WERI-Rb-1 (cell line): Measurements from ENCODE around the gene HSP90AA1.
"Not testable (repeated sequence)": the region's sequence is repeated elsewhere in the genome, so short reads cannot be mapped to it uniquely, and the experiment has no call there.

Experiments
- DNase-seq: peaks from one replicate; pipeline ENCODE4 v3.0.0-alpha.2; 2020
- H3K27ac ChIP-seq: fragments of 250-450 bp; sonication (Bioruptor Pico); 2 replicates; pipeline ENCODE4 v1.5.1; 2020; ENCODE audit warnings: mild to moderate bottlenecking, moderate library complexity
- H3K27me3 ChIP-seq: fragments of 250-450 bp; sonication (Bioruptor Pico); 2 replicates; pipeline ENCODE4 v1.5.1; 2021; ENCODE audit warnings: mild to moderate bottlenecking, low read depth, moderate library complexity; ENCODE audit not compliant: insufficient read depth, severe bottlenecking
- H3K36me3 ChIP-seq: fragments of 250-450 bp; sonication (Bioruptor Pico); 2 replicates; pipeline ENCODE4 v1.5.1; 2020; ENCODE audit warnings: mild to moderate bottlenecking, moderate library complexity
- H3K4me3 ChIP-seq: 2 replicates; pipeline ENCODE4 v1.5.1; 2011; ENCODE audit warnings: low read depth, mild to moderate bottlenecking, control low read depth, low read length
- H3K9me3 ChIP-seq: fragments of 250-450 bp; sonication (Bioruptor Pico); 2 replicates; pipeline ENCODE4 v1.5.1; 2021; ENCODE audit warnings: mild to moderate bottlenecking, moderate library complexity; ENCODE audit not compliant: severe bottlenecking
- TF ChIP-seq, protein P1 (sequence below): IDR thresholded peaks from 2 replicates; pipeline ENCODE4 v1.5.1; 2011; ENCODE audit warnings: low read depth, mild to moderate bottlenecking, control low read depth, inconsistent platforms, low read length

The HSP90AA1 gene

DNA sequence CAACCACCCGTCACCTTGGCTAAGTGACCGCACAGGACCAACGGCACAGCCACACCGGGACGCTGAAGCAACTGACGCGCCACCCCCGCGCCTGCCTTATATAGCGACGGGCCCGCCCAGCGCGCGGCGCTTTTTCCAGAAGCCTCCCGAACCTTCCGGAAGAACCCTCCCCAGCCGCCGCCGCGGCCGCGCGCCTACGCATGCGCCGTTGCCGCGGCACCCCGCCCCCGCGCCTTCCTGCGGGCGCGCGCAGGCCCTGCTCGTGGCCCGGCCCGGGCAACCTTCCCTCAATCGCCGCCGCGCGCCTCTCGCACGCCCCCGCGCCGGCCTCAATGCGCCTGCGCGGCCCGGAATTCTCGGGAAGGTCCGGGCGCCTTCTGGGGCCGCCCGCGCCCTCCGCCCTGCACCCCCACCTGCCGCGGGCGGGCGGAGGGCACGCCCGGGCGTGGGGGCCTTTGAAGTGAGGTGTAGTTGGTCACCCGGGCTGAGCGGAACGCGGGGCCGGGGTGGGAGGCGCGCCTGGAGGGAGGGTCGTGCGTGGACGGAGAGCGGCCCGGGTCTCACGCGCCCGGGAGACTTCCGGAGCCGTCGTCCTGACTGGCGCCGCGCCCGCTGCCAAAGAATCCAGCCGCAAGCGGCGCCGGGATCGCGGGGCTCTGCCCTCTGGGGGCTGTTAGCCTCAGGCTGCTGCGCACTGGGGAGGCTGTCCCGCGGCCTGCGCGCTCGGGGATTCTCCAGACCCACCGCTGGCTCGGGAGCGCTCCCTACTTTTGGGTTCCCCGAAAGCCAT, at the start of gene HSP90AA1:
TSS of gene HSP90AA1 (minus strand) at position 73 of the 790 bp plus-strand sequence. CDS start 666 bp downstream, outside the sequence.
- TF ChIP-seq, protein P1, sequence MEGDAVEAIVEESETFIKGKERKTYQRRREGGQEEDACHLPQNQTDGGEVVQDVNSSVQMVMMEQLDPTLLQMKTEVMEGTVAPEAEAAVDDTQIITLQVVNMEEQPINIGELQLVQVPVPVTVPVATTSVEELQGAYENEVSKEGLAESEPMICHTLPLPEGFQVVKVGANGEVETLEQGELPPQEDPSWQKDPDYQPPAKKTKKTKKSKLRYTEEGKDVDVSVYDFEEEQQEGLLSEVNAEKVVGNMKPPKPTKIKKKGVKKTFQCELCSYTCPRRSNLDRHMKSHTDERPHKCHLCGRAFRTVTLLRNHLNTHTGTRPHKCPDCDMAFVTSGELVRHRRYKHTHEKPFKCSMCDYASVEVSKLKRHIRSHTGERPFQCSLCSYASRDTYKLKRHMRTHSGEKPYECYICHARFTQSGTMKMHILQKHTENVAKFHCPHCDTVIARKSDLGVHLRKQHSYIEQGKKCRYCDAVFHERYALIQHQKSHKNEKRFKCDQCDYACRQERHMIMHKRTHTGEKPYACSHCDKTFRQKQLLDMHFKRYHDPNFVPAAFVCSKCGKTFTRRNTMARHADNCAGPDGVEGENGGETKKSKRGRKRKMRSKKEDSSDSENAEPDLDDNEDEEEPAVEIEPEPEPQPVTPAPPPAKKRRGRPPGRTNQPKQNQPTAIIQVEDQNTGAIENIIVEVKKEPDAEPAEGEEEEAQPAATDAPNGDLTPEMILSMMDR = peak; percentile 31; the same call in 1 of the 2 replicates
- DNase-seq = peak; percentile 91
- no peaks in the 10 kb centered on the region for H3K9me3 ChIP-seq
- H3K36me3 ChIP-seq = peaks cover 42% of the 10 kb centered on the region
- H3K27me3 ChIP-seq = no peaks in the 10 kb centered on the region
- H3K4me3 ChIP-seq = peak within 1 kb of the TSS; percentile 77
- peak within 1 kb of the TSS; percentile 96 for H3K27ac ChIP-seq

GRCh38 chr14:102135456-102135855, 48.6 kb upstream of the HSP90AA1 start:
- H3K9me3 ChIP-seq, H3K36me3 ChIP-seq, DNase-seq, H3K4me3 ChIP-seq, H3K27me3 ChIP-seq, H3K27ac ChIP-seq: not testable (repeated sequence)

DNA sequence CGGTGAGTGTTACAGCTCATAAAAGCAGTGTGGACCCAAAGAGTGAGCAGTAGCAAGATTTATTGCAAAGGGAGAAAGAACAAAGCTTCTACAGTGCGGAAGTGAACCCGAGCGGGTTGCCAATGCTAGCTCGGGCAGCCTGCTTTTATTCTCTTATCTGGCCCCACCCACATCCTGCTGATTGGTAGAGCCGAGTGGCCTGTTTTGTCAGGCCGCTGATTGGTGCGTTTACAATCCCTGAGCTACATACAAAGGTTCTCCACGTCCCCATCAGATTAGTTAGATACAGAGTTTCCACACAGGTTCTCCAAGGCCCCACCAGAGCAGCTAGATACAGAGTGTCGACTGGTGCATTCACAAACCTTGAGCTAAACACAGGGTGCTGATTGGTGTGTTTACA, 47.9 kb upstream of the HSP90AA1 start:
- DNase-seq, H3K4me3 ChIP-seq, H3K27me3 ChIP-seq, H3K27ac ChIP-seq, H3K9me3 ChIP-seq: not testable (repeated sequence)
- H3K36me3 ChIP-seq = peaks cover 11% of the 10 kb centered on the region

DNA sequence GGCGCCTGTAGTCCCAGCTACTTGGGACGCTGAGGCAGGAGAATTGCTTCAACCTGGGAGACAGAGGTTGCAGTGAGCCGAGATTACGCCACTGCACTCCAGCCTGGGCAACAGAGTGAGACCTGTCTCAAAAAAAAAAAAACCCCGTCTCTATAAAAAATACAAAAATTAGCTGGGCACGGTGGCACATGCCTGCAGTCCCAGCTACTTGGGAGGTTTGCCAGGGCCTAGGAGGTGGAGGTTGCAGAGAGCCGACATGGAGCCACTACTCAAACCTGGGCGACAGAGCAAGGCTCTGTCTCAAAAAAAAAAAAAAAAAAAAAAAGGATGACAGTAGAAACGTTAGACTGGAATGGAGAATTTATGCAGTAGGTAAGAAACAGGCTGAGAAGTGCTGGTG, 47.2 kb upstream of the HSP90AA1 start:
- H3K27me3 ChIP-seq, H3K27ac ChIP-seq, H3K4me3 ChIP-seq, DNase-seq, H3K9me3 ChIP-seq: not testable (repeated sequence)
- peaks cover 11% of the 10 kb centered on the region for H3K36me3 ChIP-seq

GRCh38 chr14:102131741-102132140, 44.9 kb upstream of the HSP90AA1 start:
- no peak overlapping the region for H3K4me3 ChIP-seq
- H3K27ac ChIP-seq = no peak overlapping the region
- TF ChIP-seq, protein P1 = no peak
- no peaks in the 10 kb centered on the region for H3K27me3 ChIP-seq
- no peak for DNase-seq
- peaks cover 11% of the 10 kb centered on the region for H3K36me3 ChIP-seq
- H3K9me3 ChIP-seq = no peaks in the 10 kb centered on the region

- Histone ChIP-seq H3K27me3 (no peaks in the 10 kb centered on the region), H3K36me3 (peaks cover 4% of the 10 kb centered on the region), H3K4me3 (no peak overlapping the region; the same call in 1 of the 2 replicates), H3K9me3 (no peaks in the 10 kb centered on the region), H3K27ac (peak overlapping the region; percentile 83)
- TF ChIP-seq, protein P1 = no peak
- DNase-seq = no peak
These were observed 40.1 kb upstream of the HSP90AA1 start for GRCh38 chr14:102126807-102127455.

DNA sequence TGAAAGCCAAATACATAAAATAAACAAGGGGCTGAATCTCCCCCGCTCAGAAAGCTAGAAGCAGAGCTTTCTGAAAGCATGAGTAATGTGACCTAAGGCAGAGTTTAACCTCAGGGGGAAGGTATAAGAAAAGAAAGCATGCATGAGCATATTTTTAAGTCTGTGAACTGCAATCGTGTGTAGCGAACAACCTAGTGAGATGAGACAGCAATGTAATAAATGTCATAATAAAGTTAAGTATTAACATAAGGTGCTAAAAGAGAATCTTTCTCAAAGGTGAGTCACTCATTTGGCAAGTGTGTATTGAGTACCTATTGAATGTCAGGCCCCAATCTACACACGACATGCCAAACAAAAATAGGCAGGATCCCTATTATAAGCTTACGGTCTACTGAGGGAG, 38.7 kb upstream of the HSP90AA1 start:
- no peaks in the 10 kb centered on the region for H3K27me3 ChIP-seq
- TF ChIP-seq, protein P1 = no peak
- no peak for DNase-seq

More for the DNA sequence above, 38.7 kb upstream of the HSP90AA1 start:
- Histone ChIP-seq H3K27ac (peak overlapping the region; percentile 83), H3K4me3 (no peak overlapping the region), H3K9me3 (no peaks in the 10 kb centered on the region), H3K36me3 (peaks cover 4% of the 10 kb centered on the region)
